B cell (primary cell): ENCODE results near the gene IKZF2. TPM values are rescaled to one million over a fixed set of nuclear protein-coding genes. Genes with fewer than 3 reads are reported as not detected.

Source experiments
- ATAC-seq: fragments of 200-7000 bp; cut with Tn5 transposase; one replicate; pipeline ENCODE4 v1.10.0; 2021; ENCODE audit warnings: low read depth, mild to moderate bottlenecking, moderate number of reproducible peaks, moderate library complexity
- CTCF ChIA-PET: fragments of 350-600 bp; sonication (Branson Sonifier 250); formaldehyde crosslinking; loops from one replicate; lab custom pipeline; 2021; ENCODE audit warnings: antibody characterized with exemption, inconsistent platforms; lab: Charles Lee
- POLR2A ChIA-PET: fragments of 350-600 bp; sonication (Branson Sonifier 250); formaldehyde crosslinking; loops from one replicate; lab custom pipeline; 2021; ENCODE audit warnings: antibody characterized with exemption; lab: Charles Lee
- DNase-seq: peaks from one replicate; pipeline ENCODE4 v3.0.0; 2013
- H2AFZ ChIP-seq: 2 replicates; pipeline ENCODE4 v1.6.1; 2012; ENCODE audit warnings: mild to moderate bottlenecking, low read depth, low read length; ENCODE audit not compliant: insufficient read depth, poor library complexity, severe bottlenecking
- H3K27ac ChIP-seq, 2 donors: 1 replicate in 1 of 2; 2 replicates in 1 of 2; pipeline ENCODE4 v1.5.1; 2012 to 2013; ENCODE audit warnings: low read length in 2 of 2, mild to moderate bottlenecking in 2 of 2, moderate library complexity in 1 of 2
- H3K27me3 ChIP-seq, 4 experiments: fragments of 200-600 bp in 1 of 4; sonication (generic) in 1 of 4; replicated peaks in 1 of 4; 1 replicate in 2 of 4; 2 replicates in 2 of 4; pipeline versions ENCODE4 v1.6.1 to v1.7.0; 2013 to 2016; ENCODE audit warnings: low read length in 3 of 4, mild to moderate bottlenecking in 2 of 4, mixed read lengths in 1 of 4, moderate library complexity in 1 of 4; ENCODE audit not compliant: insufficient read depth in 4 of 4, control insufficient read depth in 3 of 4; ENCODE audit errors: control extremely low read depth in 1 of 4
- H3K36me3 ChIP-seq, 2 experiments: replicated peaks in 1 of 2; 1 replicate in 1 of 2; 2 replicates in 1 of 2; pipeline versions ENCODE4 v1.6.1 to v1.7.1; 2013; ENCODE audit warnings: low read length in 1 of 2; ENCODE audit not compliant: insufficient read depth in 2 of 2, control insufficient read depth in 1 of 2; ENCODE audit errors: control extremely low read depth in 1 of 2, extremely low read depth in 1 of 2
- H3K4me1 ChIP-seq, 2 donors: fragments of 200-600 bp in 1 of 2; sonication (generic) in 1 of 2; 1 replicate in 1 of 2; 2 replicates in 1 of 2; pipeline versions ENCODE4 v1.5.1 to v1.6.1; 2013 to 2017; ENCODE audit warnings: low read length in 2 of 2; ENCODE audit not compliant: control insufficient read depth in 2 of 2, insufficient read depth in 2 of 2
- H3K4me2 ChIP-seq: replicated peaks from 2 replicates; pipeline ENCODE3; 2012; ENCODE audit warnings: mild to moderate bottlenecking, low read depth, low read length; ENCODE audit not compliant: poor library complexity, severe bottlenecking
- H3K4me3 ChIP-seq, 5 experiments: fragments of 200-600 bp in 1 of 5; sonication (generic) in 1 of 5; 1 replicate in 3 of 5; 2 replicates in 2 of 5; pipeline versions ENCODE4 v1.5.1 to v1.7.0; 2011 to 2016; ENCODE audit warnings: low read length in 4 of 5, mild to moderate bottlenecking in 4 of 5, low read depth in 2 of 5, control low read depth in 1 of 5, moderate library complexity in 1 of 5; ENCODE audit not compliant: insufficient read depth in 1 of 5; ENCODE audit errors: control extremely low read depth in 1 of 5, extremely low read depth in 1 of 5
- H3K79me2 ChIP-seq: fragments of 200-600 bp; sonication (generic); one replicate; pipeline ENCODE4 v1.6.0; 2016; ENCODE audit warnings: low read length; ENCODE audit not compliant: control insufficient read depth, insufficient read depth
- H3K9ac ChIP-seq: fragments of 200-600 bp; sonication (generic); 2 replicates; pipeline ENCODE4 v1.6.1; 2017; ENCODE audit warnings: mild to moderate bottlenecking, low read length, moderate library complexity
- H3K9me3 ChIP-seq, 3 donors: one replicate each; pipeline versions ENCODE4 v1.6.1 to v1.7.1; 2013; ENCODE audit warnings: low read length in 2 of 3; ENCODE audit not compliant: control insufficient read depth in 2 of 3, insufficient read depth in 1 of 3; ENCODE audit errors: control extremely low read depth in 1 of 3
- H4K20me1 ChIP-seq: 2 replicates; pipeline ENCODE4 v1.6.0; 2012; ENCODE audit warnings: mild to moderate bottlenecking, low read length; ENCODE audit not compliant: insufficient read depth, control insufficient read depth, poor library complexity, severe bottlenecking
- H3K27ac Mint-ChIP-seq: one replicate; pipeline ENCODE4 v1.8.0; 2021; ENCODE audit warnings: mixed read lengths
- H3K27me3 Mint-ChIP-seq: one replicate; pipeline ENCODE4 v1.8.0; 2021; ENCODE audit warnings: mixed read lengths
- H3K4me1 Mint-ChIP-seq: one replicate; pipeline ENCODE4 v1.8.0; 2021; ENCODE audit warnings: mixed read lengths
- H3K4me3 Mint-ChIP-seq: one replicate; pipeline ENCODE4 v1.8.0; 2021; ENCODE audit warnings: mixed read lengths
- H3K9me3 Mint-ChIP-seq: one replicate; pipeline ENCODE4 v1.8.0; 2022; ENCODE audit warnings: mixed read lengths; ENCODE audit not compliant: insufficient read depth
- CTCF ChIP-seq: fragments of 200-600 bp; IDR thresholded peaks from one replicate; pipeline ENCODE4 v1.8.0; 2022; ENCODE audit warnings: antibody characterized with exemption, mild to moderate bottlenecking
- EZH2 ChIP-seq: IDR thresholded peaks from 2 replicates; pipeline ENCODE4 v1.6.1; 2012; ENCODE audit warnings: borderline replicate concordance, low read depth, mild to moderate bottlenecking, moderate library complexity, low read length; ENCODE audit not compliant: insufficient read depth, poor library complexity, severe bottlenecking
- WGBS: methylation state at CpG from one replicate; pipeline ENCODE4 v1.1.5; 2013; ENCODE audit warnings: missing lambda C conversion rate; ENCODE audit not compliant: insufficient coverage; 5-methylcytosine and 5-hydroxymethylcytosine counted together
- intact Hi-C: fragments of 100-400 bp; cut with micrococcal nuclease; formaldehyde crosslinking; loops from one replicate; pipeline ENCODE4 v1.10.0; 2022
- polyA plus RNA-seq: library from polyadenylated mRNA; depleted of rRNA; stranded (reverse); fragments of >200 nt; gene quantifications from 2 replicates; pipeline ENCODE4 v1.2.3, GENCODE V29; 2012
- total RNA-seq, 2 donors: library from RNA; stranded (reverse); fragments of 120-200 nt in 1 of 2; gene quantifications; 1 replicate in 1 of 2; 2 replicates in 1 of 2; pipeline versions ENCODE4 v1.2.3 to v1.2.4, GENCODE V29; 2013 to 2022

Gene IKZF2
- total and polyA plus RNA-seq, 2 donors (not counting 1 experiment from before 2014, with no cell fraction given), result 2.5 to 49.3 TPM

GRCh38 chr2:212953170-212953920 lies 198.1 kb downstream of the IKZF2 start:
- no peaks in the 10 kb centered on the region for H3K27me3 ChIP-seq
- ChIA-PET POLR2A (no interaction called here), CTCF (no interaction called here)
- intact Hi-C loops, result no loop called here
- H4K20me1 ChIP-seq, result no peaks in the 10 kb centered on the region
- H3K27ac ChIP-seq, result no peak overlapping the region
- no peak overlapping the region for H3K9ac ChIP-seq
- 81% methylated on average over 3 of the region's 3 CpGs for WGBS
- no peak overlapping the region for H3K4me3 Mint-ChIP-seq
- no peaks in the 10 kb centered on the region for H3K9me3 Mint-ChIP-seq
- H3K36me3 ChIP-seq, result no peaks in the 10 kb centered on the region
- no peaks in the 10 kb centered on the region for H3K4me1 Mint-ChIP-seq
- H3K9me3 ChIP-seq, result no peaks in the 10 kb centered on the region
- H3K79me2 ChIP-seq, result no peaks in the 10 kb centered on the region
- no peak overlapping the region for H3K4me2 ChIP-seq
- ATAC-seq (no peak), DNase-seq (no peak)
- no peak for TF ChIP-seq EZH2
- TF ChIP-seq CTCF, result no peak
- no peaks in the 10 kb centered on the region for H3K4me1 ChIP-seq
- no peak overlapping the region for H2AFZ ChIP-seq
- no peaks in the 10 kb centered on the region for H3K27me3 Mint-ChIP-seq
- H3K27ac Mint-ChIP-seq, result no peak overlapping the region
- H3K4me3 ChIP-seq, result no peak overlapping the region

GRCh38 chr2:212949786-212950185 lies 201.6 kb downstream of the IKZF2 start:
- Mint-ChIP-seq H3K9me3 (no peaks in the 10 kb centered on the region), H3K4me3 (no peak overlapping the region), H3K27ac (no peak overlapping the region), H3K27me3 (no peaks in the 10 kb centered on the region), H3K4me1 (no peaks in the 10 kb centered on the region)
- H3K4me3 ChIP-seq, result no peak overlapping the region
- no peaks in the 10 kb centered on the region for H3K27me3 ChIP-seq
- H3K9ac ChIP-seq, result no peak overlapping the region
- TF ChIP-seq CTCF (no peak), EZH2 (no peak)
- POLR2A ChIA-PET, result no interaction called here
- H2AFZ ChIP-seq, result no peak overlapping the region
- no peak for DNase-seq
- no peak for ATAC-seq
- no peaks in the 10 kb centered on the region for H3K9me3 ChIP-seq
- no peak overlapping the region for H3K4me2 ChIP-seq
- no peaks in the 10 kb centered on the region for H4K20me1 ChIP-seq
- H3K4me1 ChIP-seq, result no peaks in the 10 kb centered on the region
- no peaks in the 10 kb centered on the region for H3K79me2 ChIP-seq
- CTCF ChIA-PET, result no interaction called here
- H3K36me3 ChIP-seq, result no peaks in the 10 kb centered on the region
- H3K27ac ChIP-seq, result no peak overlapping the region
- intact Hi-C loops, result no loop called here
- 100% methylated on average over 1 of the region's 1 CpG for WGBS
